GM12878 (cell line): ENCODE results near the gene SQSTM1. TPM values are rescaled to one million over a fixed set of nuclear protein-coding genes. Genes with fewer than 3 reads are reported as not detected.
"Not testable (repeated sequence)": the region's sequence is repeated elsewhere in the genome, so short reads cannot be mapped to it uniquely, and the experiment has no call there.

Source experiments
- ATAC-seq: fragments of 200-7000 bp; cut with Tn5 transposase; 3 replicates; pipeline ENCODE4 v1.9.1; 2020; ENCODE audit warnings: mild to moderate bottlenecking, moderate library complexity
- BruUV-seq: library from RNA; stranded (reverse); fragments of 400-500 nt; replicated peaks from 2 replicates; lab custom pipeline; 2021; lab: Mats Ljungman, UMichigan
- CTCF ChIA-PET: fragments of 300-600 bp; sonication (Branson Sonifier 250); formaldehyde crosslinking; extraction: SDS; loops from one replicate; lab custom pipeline; 2021; ENCODE audit warnings: inconsistent platforms; lab: Yijun Ruan, JAX
- POLR2A ChIA-PET: fragments of 350-600 bp; formaldehyde crosslinking; extraction: SDS; loops from one replicate; lab custom pipeline; 2021; ENCODE audit warnings: inconsistent platforms; lab: Charles Lee
- RAD21 ChIA-PET: fragments of 300-600 bp; sonication (Branson Sonifier 250); formaldehyde crosslinking; loops from one replicate; lab custom pipeline; 2023; ENCODE audit warnings: antibody characterized with exemption; ENCODE audit not compliant: unreplicated experiment; lab: Charles Lee
- SMC1A ChIA-PET: fragments of 300-600 bp; sonication (Branson Sonifier 250); formaldehyde crosslinking; loops from one replicate; lab custom pipeline; 2023; ENCODE audit not compliant: unreplicated experiment, uncharacterized antibody; lab: Charles Lee
- DNase-seq: peaks from one replicate; pipeline ENCODE4 v3.0.0-alpha.2; 2011; ENCODE audit warnings: low read depth, low spot score
- FAIRE-seq: peaks from 3 replicates; lab custom pipeline; 2011; peaks lifted over from hg19 to GRCh38; lab: Jason Lieb, UNC
- H2AFZ ChIP-seq: 2 replicates; pipeline ENCODE4 v1.6.0; 2011; ENCODE audit warnings: low read depth, low read length, control low read depth; ENCODE audit not compliant: control insufficient read depth
- H3K27ac ChIP-seq: 2 replicates; pipeline ENCODE4 v1.5.1; 2011; ENCODE audit warnings: control low read depth; ENCODE audit not compliant: control insufficient read depth, insufficient read depth
- H3K27me3 ChIP-seq, 2 experiments: replicated peaks in 1 of 2; 2 replicates each; pipeline versions ENCODE4 v1.6.0 to v1.6.1; 2011; ENCODE audit warnings: low read length in 1 of 2; ENCODE audit not compliant: control insufficient read depth in 2 of 2, insufficient read depth in 2 of 2
- H3K36me3 ChIP-seq, 2 experiments: 2 replicates each; pipeline ENCODE4 v1.5.1; 2011; ENCODE audit warnings: low read length in 1 of 2; ENCODE audit not compliant: control insufficient read depth in 2 of 2, insufficient read depth in 2 of 2
- H3K4me1 ChIP-seq: 2 replicates; pipeline ENCODE4 v1.6.1; 2011; ENCODE audit warnings: mild to moderate bottlenecking, low read length, moderate library complexity, mixed read lengths; ENCODE audit not compliant: control insufficient read depth, insufficient read depth
- H3K4me2 ChIP-seq: 2 replicates; pipeline ENCODE4 v1.6.0; 2011; ENCODE audit warnings: control low read depth; ENCODE audit not compliant: control insufficient read depth, insufficient read depth
- H3K4me3 ChIP-seq: fragments of 200-600 bp; sonication (generic); 2 replicates; pipeline ENCODE4 v1.5.1; 2016
- H3K79me2 ChIP-seq: 2 replicates; pipeline ENCODE4 v1.6.0; 2011; ENCODE audit warnings: low read length; ENCODE audit not compliant: control insufficient read depth, insufficient read depth
- H3K9ac ChIP-seq: 2 replicates; pipeline ENCODE4 v1.8.0; 2011; ENCODE audit warnings: low read length, control low read depth, mixed read lengths; ENCODE audit not compliant: control insufficient read depth, insufficient read depth
- H3K9me3 ChIP-seq: replicated peaks from 3 replicates; pipeline ENCODE4 v1.5.1; 2011; ENCODE audit warnings: mild to moderate bottlenecking, low read length; ENCODE audit not compliant: control insufficient read depth, insufficient read depth
- H4K20me1 ChIP-seq: 2 replicates; pipeline ENCODE4 v1.6.0; 2011; ENCODE audit not compliant: control insufficient read depth, insufficient read depth
- BACH1 ChIP-seq: fragments of 450-650 bp; IDR thresholded peaks from 2 replicates; pipeline ENCODE4 v1.6.1; 2017; ENCODE audit warnings: mild to moderate bottlenecking, borderline replicate concordance
- CTCF ChIP-seq, 3 experiments: IDR thresholded peaks in 2 of 3; conservative IDR thresholded peaks in 1 of 3; 2 replicates each; pipeline ENCODE4 v1.5.1; 2011; ENCODE audit warnings: low read depth in 3 of 3, low read length in 3 of 3, mild to moderate bottlenecking in 3 of 3, control low read depth in 2 of 3, moderate library complexity in 2 of 3, inconsistent platforms in 1 of 3, mixed read lengths in 1 of 3; ENCODE audit not compliant: control insufficient read depth in 2 of 3, insufficient read depth in 1 of 3; ENCODE audit errors: extremely low read depth in 1 of 3
- SUZ12 ChIP-seq: fragments of 200-600 bp; sonication (generic); IDR thresholded peaks from one replicate; pipeline ENCODE4 v1.6.1; 2018; ENCODE audit warnings: antibody characterized with exemption, mild to moderate bottlenecking; ENCODE audit not compliant: unreplicated experiment
- ZNF687 ChIP-seq: fragments of 450-650 bp; IDR thresholded peaks from 2 replicates; pipeline ENCODE4 v1.6.1; 2017; ENCODE audit warnings: mild to moderate bottlenecking, moderate library complexity
- WGBS: methylation state at CpG from one replicate; pipeline ENCODE4 v1.1.6; 2016; ENCODE audit warnings: low lambda C conversion rate; ENCODE audit not compliant: insufficient replicate concordance, insufficient coverage; ENCODE audit errors: missing lambda C conversion rate; 5-methylcytosine and 5-hydroxymethylcytosine counted together
- in situ Hi-C: fragments of 300-500 bp; cut with MboI; formaldehyde crosslinking; loops from 9 replicates; pipeline ENCODE4 v1.14.3; 2018; ENCODE audit warnings: mixed read lengths
- intact Hi-C: fragments of 100-400 bp; cut with micrococcal nuclease; formaldehyde crosslinking; loops from one replicate; pipeline ENCODE4 v1.14.2; 2022; ENCODE audit not compliant: unreplicated experiment
- polyA plus RNA-seq, 11 experiments: library from polyadenylated mRNA; depleted of rRNA in 4 of 11; unstranded in 6 of 11; stranded (reverse) in 5 of 11; fragments of >200 nt; fragmentation: Nextera tagmentation in 4 of 11; fragmentation: Illumina TruSeq in 1 of 11; extraction: Ambion mirVana in 4 of 11; extraction: Trizol in 1 of 11; gene quantifications; 1 replicate in 1 of 11; 2 replicates in 10 of 11; pipeline versions ENCODE4 v1.2.1 to v1.2.3, GENCODE V29; 2011 to 2016; ENCODE audit warnings: inconsistent platforms in 2 of 11, missing spikeins in 2 of 11, low read depth in 1 of 11
- total RNA-seq, 4 experiments: library from RNA; depleted of rRNA in 3 of 4; stranded (reverse); fragments of >200 nt in 3 of 4; fragmentation: Illumina TruSeq in 1 of 4; extraction: Trizol in 1 of 4; gene quantifications; 2 replicates each; pipeline versions ENCODE4 v1.2.1 to v1.2.3, GENCODE V29; 2013 to 2021

Gene SQSTM1
- total and polyA plus RNA-seq, 10 of the 15 experiments (the other 5 are each of a cell fraction or from before 2014, with no cell fraction given), result 6.3 to 138 (median 62.1) TPM

GRCh38 chr5:179834120-179834519 lies 13.4 kb downstream of the SQSTM1 start (continued):
- TF ChIP-seq ZNF687, result no peak
- no peak for TF ChIP-seq CTCF (IDR thresholded peaks at IDR 0.05 in 2 of 3, conservative IDR thresholded peaks at IDR 0.05 in 1 of 3; ENCODE audit: control insufficient read depth in 2 of 3, extremely low read depth in 1 of 3, insufficient read depth in 1 of 3, low read depth in 3 of 3, low read length in 3 of 3)
- TF ChIP-seq BACH1, result no peak
- TF ChIP-seq SUZ12, result no peak
- TF ChIP-seq, all 136 proteins: peak for 0

DNA sequence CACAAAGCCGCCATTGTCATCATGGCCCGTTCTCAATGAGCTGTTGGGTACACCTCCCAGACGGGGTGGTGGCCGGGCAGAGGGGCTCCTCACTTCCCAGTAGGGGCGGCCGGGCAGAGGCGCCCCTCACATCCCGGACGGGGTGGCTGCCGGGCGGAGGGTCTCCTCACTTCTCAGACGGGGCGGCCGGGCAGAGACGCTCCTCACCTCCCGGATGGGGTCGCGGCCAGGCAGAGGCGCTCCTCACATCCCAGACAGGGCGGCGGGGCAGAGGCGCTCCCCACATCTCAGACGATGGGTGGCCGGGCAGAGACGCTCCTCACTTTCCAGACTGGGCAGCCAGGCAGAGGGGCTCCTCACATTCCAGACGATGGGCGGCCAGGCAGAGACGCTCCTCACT lies 14.2 kb downstream of the SQSTM1 start:
- H3K9me3 ChIP-seq, H4K20me1 ChIP-seq, H2AFZ ChIP-seq, POLR2A ChIA-PET, SMC1A ChIA-PET, H3K27me3 ChIP-seq, H3K4me2 ChIP-seq, intact Hi-C loops, H3K4me1 ChIP-seq, H3K9ac ChIP-seq, in situ Hi-C loops, CTCF ChIA-PET, H3K79me2 ChIP-seq, ATAC-seq, H3K27ac ChIP-seq, H3K4me3 ChIP-seq, FAIRE-seq, DNase-seq, BruUV-seq, RAD21 ChIA-PET: not testable (repeated sequence)
- 89% methylated on average over 10 of the region's 28 CpGs for WGBS
- H3K36me3 ChIP-seq, result peaks cover 30 to 35% of the 10 kb centered on the region in 2 experiments; a peak in 3 of 4 replicates
